Osteocyte (in vitro differentiated cells): Measurements from ENCODE around the gene LRP2BP. TPM values are rescaled to one million over a fixed set of nuclear protein-coding genes. Genes with fewer than 3 reads are reported as not detected.
"Not testable (repeated sequence)": the region's sequence is repeated elsewhere in the genome, so short reads cannot be mapped to it uniquely, and the experiment has no call there.

Source experiments
- DNase-seq: peaks from one replicate; pipeline ENCODE4 v3.0.0; 2021; ENCODE audit warnings: mixed read lengths; ENCODE audit not compliant: unreplicated experiment; ENCODE audit errors: extremely low spot score
- H3K27ac Mint-ChIP-seq: one replicate; pipeline ENCODE4 v1.8.0; 2021; ENCODE audit warnings: mild to moderate bottlenecking, mixed read lengths; ENCODE audit not compliant: unreplicated experiment
- H3K27me3 Mint-ChIP-seq: one replicate; pipeline ENCODE4 v1.8.0; 2021; ENCODE audit warnings: mixed read lengths; ENCODE audit not compliant: unreplicated experiment
- H3K36me3 Mint-ChIP-seq: one replicate; pipeline ENCODE4 v1.8.0; 2021; ENCODE audit warnings: mixed read lengths; ENCODE audit not compliant: unreplicated experiment
- H3K4me1 Mint-ChIP-seq: one replicate; pipeline ENCODE4 v1.8.0; 2021; ENCODE audit warnings: mixed read lengths; ENCODE audit not compliant: unreplicated experiment
- H3K4me3 Mint-ChIP-seq: one replicate; pipeline ENCODE4 v1.8.0; 2021; ENCODE audit warnings: mild to moderate bottlenecking, moderate library complexity, mixed read lengths; ENCODE audit not compliant: unreplicated experiment
- H3K9me3 Mint-ChIP-seq: one replicate; pipeline ENCODE4 v1.8.0; 2021; ENCODE audit warnings: mixed read lengths; ENCODE audit not compliant: unreplicated experiment
- CTCF ChIP-seq: fragments of 200-600 bp; sonication (generic); IDR thresholded peaks from 2 replicates; pipeline ENCODE4 v1.5.0; 2021; ENCODE audit warnings: antibody characterized with exemption, mild to moderate bottlenecking, moderate library complexity
- total RNA-seq: library from RNA; stranded (reverse); gene quantifications from 2 replicates; pipeline ENCODE4 v1.2.1, GENCODE V29; 2021

Gene LRP2BP
- total RNA-seq, 1 donor from 2014 or later = 0.59 TPM

DNA sequence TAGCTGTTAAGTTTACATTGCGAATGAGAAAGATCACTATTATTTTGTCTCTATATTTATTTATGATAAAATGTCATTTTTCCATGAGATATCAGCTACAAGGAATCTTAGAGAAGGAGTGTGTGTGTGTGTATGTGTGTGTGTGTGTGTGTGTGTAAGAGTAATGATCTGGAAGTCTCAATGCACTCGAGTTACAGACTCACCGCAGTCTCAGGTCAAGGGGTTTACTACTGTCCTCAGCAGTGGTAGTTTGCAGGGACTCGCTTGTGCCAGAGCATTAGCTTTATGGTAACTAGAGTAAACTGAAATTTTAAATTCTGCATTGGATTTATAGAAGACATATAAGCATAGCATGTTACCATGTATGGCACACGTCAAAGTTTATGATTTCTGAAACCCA lies 30.8 kb downstream of the LRP2BP start:
- DNase-seq = no peak
- no peak for TF ChIP-seq CTCF
- H3K4me3 Mint-ChIP-seq = no peak overlapping the region
- peaks cover 28% of the 10 kb centered on the region for H3K36me3 Mint-ChIP-seq
- peaks cover 38% of the 10 kb centered on the region for H3K4me1 Mint-ChIP-seq
- H3K27ac Mint-ChIP-seq = no peak overlapping the region
- H3K9me3 Mint-ChIP-seq = no peaks in the 10 kb centered on the region
- H3K27me3 Mint-ChIP-seq = no peaks in the 10 kb centered on the region

DNA sequence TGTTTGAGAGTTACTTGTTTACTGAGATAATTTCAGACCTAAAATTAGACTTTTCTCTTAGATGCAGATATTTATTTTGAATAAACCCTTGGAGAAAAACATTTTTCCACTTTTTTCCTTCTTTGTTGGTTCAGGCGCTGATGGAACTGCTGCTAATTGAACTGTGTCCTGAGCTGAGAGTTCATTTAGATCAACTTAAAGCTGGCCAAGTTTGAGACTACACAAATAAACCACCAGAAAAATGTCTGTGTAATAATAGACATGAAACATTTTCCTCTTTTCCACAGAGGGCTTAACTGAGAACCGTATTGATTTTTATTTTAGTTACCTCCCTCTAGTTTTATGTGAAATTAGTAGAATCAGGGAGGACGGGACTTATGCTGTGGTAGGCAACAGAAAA lies 32.5 kb downstream of the LRP2BP start:
- peaks cover 23% of the 10 kb centered on the region for H3K36me3 Mint-ChIP-seq
- no peak for DNase-seq
- no peaks in the 10 kb centered on the region for H3K9me3 Mint-ChIP-seq
- no peak for TF ChIP-seq CTCF
- H3K4me3 Mint-ChIP-seq = no peak overlapping the region
- no peaks in the 10 kb centered on the region for H3K27me3 Mint-ChIP-seq
- H3K27ac Mint-ChIP-seq = peak overlapping the region; percentile 87
- peaks cover 54% of the 10 kb centered on the region for H3K4me1 Mint-ChIP-seq

- H3K27me3 Mint-ChIP-seq, DNase-seq, H3K9me3 Mint-ChIP-seq: not testable (repeated sequence)
- Mint-ChIP-seq H3K4me1 (peaks cover 61% of the 10 kb centered on the region), H3K27ac (peak overlapping the region; percentile 87), H3K4me3 (peak overlapping the region; percentile 14), H3K36me3 (peaks cover 22% of the 10 kb centered on the region)
Measured at GRCh38 chr4:185362570-185362969, 33.2 kb downstream of the LRP2BP start.

GRCh38 chr4:185361872-185362271 lies 33.9 kb downstream of the LRP2BP start:
- DNase-seq = no peak
- no peak for TF ChIP-seq CTCF
- Mint-ChIP-seq H3K36me3 (peaks cover 19% of the 10 kb centered on the region), H3K27ac (peak overlapping the region; percentile 29), H3K27me3 (no peaks in the 10 kb centered on the region), H3K4me1 (peaks cover 68% of the 10 kb centered on the region), H3K4me3 (peak overlapping the region; percentile 10), H3K9me3 (no peaks in the 10 kb centered on the region)

DNA sequence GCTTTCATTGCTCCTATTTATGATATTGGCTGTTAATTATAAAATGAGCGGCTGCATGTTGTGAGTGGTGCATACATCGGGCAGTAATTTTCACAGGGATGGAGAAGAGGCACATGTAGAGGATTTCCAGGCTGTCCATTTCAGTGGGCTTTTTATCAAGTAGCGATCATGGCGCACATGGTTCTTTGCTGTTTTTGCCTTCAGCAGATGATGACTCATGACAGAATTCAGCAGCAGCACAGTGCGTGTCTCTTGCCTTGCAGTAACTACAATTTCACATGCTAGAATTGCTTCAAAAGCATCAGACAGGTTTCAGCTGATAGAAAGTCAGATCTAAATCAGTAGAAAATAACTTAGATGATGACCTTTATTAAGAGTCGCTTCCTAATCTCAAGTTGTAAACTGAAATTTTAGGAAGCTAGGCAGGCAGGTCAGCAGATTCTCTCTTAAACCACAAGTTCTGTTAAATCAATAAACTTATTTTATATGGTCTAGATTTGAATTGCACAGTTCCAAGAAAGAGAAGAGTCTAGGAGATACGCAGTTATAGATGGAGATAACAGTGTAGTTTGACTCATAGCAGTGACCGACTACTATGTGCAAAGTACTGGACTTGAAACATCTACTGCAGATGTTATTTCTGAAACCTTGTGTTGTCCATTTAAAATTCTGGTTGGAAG lies 35.8 kb downstream of the LRP2BP start:
- no peak for DNase-seq
- Mint-ChIP-seq H3K4me3 (peak overlapping the region; percentile 0), H3K27me3 (no peaks in the 10 kb centered on the region), H3K27ac (peak overlapping the region; percentile 97), H3K36me3 (peaks cover 14% of the 10 kb centered on the region), H3K9me3 (no peaks in the 10 kb centered on the region), H3K4me1 (peaks cover 81% of the 10 kb centered on the region)
- no peak for TF ChIP-seq CTCF
